Stromal cell of bone marrow (primary cell): Measurements from ENCODE around the gene PSAPL1.

ENCODE experiments used
- DNase-seq: peaks from one replicate; pipeline ENCODE4 v3.0.0-alpha.2; 2012; ENCODE audit warnings: low read depth

PSAPL1 gene

GRCh38 chr4:7430965-7431695 lies 3.6 kb downstream of the PSAPL1 start:
- DNase-seq: no peak

DNA sequence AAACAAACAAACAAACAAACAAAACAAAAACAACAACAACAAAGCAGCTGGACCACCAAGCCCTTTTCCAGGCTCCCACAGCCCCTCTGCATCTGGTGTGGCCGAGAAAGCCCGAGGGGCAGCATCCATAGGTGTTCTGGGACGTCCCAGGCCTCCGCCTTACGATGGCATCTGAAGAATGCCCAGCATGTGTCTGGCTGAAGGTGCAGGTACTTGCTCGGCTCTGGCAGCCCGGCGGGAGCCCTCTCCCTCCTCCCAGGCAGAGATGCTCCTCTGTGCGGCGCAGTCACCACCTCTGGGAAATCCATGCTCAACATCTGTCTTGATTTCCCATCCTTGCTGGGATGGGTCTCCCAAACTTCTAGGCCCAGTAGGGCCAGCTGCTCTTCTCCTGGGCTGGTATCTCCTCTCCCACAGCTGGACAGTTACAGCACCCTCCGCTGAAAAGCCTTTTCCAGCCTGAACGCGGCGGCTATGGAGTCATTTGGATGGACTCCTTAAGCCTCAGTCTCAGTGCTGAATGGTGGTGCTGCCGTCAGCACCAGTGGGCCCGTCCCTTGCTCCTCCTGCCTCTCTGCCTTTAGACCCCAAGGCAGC lies 4.3 kb downstream of the PSAPL1 start:
- DNase-seq: no peak

DNA sequence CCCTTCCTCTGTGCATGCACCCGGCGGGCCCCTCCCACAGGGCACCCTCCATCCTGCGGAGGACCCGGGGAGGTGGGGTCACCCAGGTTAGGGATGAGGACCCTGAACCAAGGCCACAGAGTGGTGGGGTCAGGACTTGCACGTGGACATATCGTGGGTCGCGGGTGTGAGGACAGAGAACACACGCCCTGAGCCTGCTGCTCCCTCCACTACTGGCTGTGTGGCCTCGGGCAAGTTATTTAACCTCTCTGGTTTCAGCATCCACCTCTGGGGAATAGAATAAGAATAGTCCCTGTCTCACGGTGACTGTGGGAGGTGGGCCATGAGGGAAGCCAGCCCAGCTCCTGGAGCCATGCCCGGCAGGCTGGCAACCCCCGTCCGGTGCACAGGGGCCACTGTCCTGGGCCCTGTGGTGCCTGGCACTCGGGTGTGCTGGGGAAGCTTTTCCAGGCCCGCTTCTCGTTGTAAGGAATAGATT lies 5.1 kb downstream of the PSAPL1 start:
- DNase-seq: no peak

GRCh38 chr4:7429069-7429416 lies 5.7 kb downstream of the PSAPL1 start:
- no peak for DNase-seq

- no peak for DNase-seq
These were observed 6.3 kb downstream of the PSAPL1 start for GRCh38 chr4:7428261-7429068.

DNA sequence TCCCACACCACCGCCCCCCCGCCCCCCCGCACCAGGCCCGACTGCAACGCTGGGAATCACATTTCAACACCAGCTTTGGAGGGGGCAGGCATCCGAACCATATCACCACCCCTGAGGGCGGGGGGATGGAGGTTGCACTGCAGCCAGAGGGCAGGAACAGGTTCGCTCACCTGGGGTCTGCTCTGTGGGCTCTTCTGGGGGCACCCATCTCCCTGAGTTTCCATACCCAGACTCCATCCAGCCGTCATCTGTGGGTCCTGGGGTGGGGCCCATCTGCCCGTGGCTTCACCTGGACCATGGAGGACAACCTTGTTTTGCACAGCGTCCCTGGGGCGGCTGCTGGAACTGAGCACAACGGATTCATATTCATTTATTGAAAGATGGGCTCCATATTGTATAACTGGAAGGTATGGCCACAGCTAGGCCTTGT lies 6.9 kb downstream of the PSAPL1 start:
- DNase-seq: no peak

- no peak for DNase-seq
These were observed 7.4 kb downstream of the PSAPL1 start for GRCh38 chr4:7427361-7427760.

DNA sequence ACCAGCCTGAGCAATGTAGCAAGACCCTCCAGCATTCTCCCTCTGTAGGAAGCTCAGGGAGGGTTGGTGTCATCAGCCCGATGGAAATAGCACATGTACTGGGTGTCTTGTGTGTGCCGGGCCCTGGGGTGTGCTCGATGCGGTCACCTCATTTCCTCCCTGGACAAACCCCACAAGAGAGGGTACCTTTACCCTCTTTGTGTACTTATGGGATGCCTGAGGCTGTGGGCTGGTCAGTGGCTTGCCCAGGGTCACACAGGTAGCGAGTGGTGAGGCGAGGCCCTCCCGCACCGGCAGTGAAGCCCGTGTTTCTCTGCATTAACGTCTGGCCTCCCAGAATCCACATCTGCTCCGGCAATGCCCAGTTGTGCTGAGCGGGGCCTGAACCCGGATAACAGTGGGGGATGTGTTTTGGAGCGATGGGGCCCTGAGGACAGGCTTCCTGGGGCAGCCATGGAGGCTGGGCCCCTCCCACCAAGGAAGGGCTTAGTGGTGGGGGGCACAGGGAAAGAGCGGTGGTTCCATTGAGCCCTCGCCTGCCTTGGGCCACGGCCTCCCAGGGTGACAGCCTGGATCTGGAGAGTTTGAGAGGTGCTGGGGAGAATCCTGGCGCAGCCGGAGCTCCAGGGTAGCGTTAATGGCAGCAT lies 8.1 kb downstream of the PSAPL1 start:
- no peak for DNase-seq

GRCh38 chr4:7425591-7426468 lies 8.9 kb downstream of the PSAPL1 start:
- DNase-seq: no peak

DNA sequence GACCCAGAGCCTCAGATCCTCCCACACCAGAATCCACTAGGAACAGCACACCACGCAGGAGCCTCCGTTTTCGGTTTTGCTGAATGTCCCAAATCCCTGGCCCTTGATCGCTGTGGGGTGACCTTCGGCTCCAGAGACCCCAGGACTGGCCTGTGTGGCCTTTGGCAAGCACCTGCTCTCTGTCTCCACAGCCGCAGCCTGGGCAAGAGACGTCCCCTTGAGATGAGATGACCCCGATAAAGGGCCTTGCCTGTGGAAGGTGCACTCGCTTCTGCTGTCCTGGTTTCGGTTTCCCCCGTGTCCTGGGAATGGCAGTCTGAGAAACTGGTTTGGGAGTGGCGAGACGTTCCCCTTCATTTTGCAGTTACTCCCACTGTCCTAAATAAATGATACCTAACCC lies 9.6 kb downstream of the PSAPL1 start:
- DNase-seq: no peak

GRCh38 chr4:7424553-7425111 lies 10.1 kb downstream of the PSAPL1 start:
- DNase-seq: no peak

GRCh38 chr4:7423801-7424552 lies 10.8 kb downstream of the PSAPL1 start:
- no peak for DNase-seq

DNA sequence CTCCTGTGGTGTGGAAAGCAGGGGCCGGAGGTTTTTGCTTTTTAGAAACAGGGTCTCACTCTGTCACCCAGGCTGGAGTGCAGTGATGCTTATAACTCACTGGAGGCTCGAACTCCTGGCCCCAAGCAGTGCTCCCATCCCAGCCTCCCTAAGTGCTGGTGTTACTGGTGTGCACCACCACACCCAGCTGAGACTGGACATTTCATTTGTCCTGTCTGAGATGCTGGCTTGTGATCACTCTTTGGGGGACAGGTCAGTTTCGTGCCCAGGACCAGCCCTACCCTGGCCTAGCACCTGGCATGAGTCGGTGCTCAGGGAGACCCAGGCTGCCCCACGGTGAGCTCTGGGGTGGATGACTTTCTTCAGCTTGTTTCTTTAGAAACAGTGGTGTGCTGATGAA lies 11.3 kb downstream of the PSAPL1 start:
- DNase-seq: no peak

GRCh38 chr4:7422898-7423180 lies 11.9 kb downstream of the PSAPL1 start:
- no peak for DNase-seq

GRCh38 chr4:7422151-7422897 lies 12.4 kb downstream of the PSAPL1 start:
- no peak for DNase-seq

GRCh38 chr4:7421356-7422150 lies 13.2 kb downstream of the PSAPL1 start:
- no peak for DNase-seq

DNA sequence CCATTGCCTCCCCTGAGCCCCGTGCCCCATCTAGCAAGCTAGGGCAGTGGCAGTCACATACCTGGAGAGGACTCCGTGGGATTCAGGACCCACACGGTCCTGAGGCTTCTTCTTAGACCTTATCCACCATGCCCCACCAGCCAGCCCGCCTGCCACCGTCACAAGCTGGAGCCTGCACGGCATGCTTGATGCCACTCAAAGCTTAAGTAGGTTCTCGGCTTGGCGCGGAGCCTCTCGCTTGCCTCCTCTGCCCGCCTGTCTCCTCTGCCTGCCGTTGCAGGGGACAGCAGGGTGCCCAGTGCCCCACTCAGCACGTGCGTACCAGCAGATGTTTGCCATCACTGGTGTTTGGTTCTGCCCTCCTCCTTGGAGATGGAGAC lies 14.1 kb downstream of the PSAPL1 start:
- no peak for DNase-seq

GRCh38 chr4:7419961-7420660 lies 14.6 kb downstream of the PSAPL1 start:
- no peak for DNase-seq
